Stimulated activated CD8-positive, alpha-beta memory T cell treated with anti-CD3 and anti-CD28 coated beads, Interleukin-7, amount 100 ng/mL, for 48 hours (primary cell): ENCODE measurements around the gene TAS2R39.
"Not testable (repeated sequence)": the region's sequence is repeated elsewhere in the genome, so short reads cannot be mapped to it uniquely, and the experiment has no call there.

ENCODE experiments used
- DNase-seq, 2 donors: peaks; one replicate each; pipeline ENCODE4 v3.0.0-alpha.2; 2020; ENCODE audit warnings: low read depth in 1 of 2; ENCODE audit errors: extremely low read depth in 1 of 2

TAS2R39 gene

DNA sequence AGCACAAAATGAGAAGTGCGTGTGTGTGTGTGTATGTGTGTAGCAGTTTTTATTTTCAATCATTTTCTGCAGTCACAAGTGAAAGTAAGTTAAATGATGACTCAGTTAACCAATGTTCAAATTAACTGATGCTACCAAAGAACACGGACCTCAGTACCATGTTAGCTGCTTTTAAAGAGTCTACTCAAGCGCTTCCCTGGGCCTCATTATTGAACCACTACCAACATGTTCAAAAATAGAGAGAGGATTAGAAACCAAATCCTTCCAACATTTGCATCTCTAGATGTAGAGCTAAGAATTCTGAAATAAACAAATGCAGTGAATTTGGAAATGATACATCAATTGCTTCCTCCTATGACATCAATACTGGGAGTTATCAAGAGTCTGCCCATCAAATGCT, at the start of gene TAS2R39:
TSS of gene TAS2R39 (plus strand) at position 396 of the 400 bp plus-strand sequence. CDS start at position 396, 0 bp downstream.
- DNase-seq, result no peak

DNA sequence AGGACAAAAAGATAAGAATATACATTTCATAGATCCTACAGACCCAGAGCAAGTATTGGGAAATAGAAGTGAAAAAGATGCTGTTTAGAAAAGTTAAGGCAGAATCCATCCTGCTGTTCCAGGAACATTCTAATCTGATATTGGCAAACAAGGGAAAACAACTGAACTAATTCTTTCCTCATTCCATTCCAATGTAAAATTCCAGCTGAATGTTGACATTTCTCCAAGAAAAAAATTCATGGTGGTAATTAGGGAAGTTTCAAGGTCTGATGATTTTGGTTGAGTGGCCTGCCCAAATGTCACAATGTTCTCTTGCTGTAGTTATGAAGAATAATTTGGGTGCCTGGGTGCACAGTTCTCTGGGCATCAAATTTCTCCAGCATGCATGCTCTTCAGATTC, 36.1 kb upstream of the TAS2R39 start:
- DNase-seq, result no peak

DNA sequence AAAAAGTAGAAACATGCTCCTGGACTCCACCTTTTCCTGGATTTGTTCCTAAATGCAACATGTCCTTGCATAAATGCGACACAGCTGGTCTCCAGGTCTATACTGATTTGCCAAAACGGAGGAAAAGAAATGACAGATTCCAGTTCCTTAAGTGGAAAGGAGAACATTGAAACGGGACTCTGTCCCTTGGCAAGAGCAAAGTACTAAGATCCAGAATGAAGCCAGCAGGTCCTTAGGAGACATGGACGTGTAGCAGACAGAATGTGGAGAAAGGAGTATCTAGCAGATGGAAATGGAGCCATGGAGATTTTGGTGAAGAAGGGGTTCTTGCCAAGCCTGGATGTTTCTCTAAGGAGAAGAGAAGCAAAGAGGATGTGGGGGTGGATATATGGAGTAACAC, 35.2 kb upstream of the TAS2R39 start:
- DNase-seq, result no peak

DNA sequence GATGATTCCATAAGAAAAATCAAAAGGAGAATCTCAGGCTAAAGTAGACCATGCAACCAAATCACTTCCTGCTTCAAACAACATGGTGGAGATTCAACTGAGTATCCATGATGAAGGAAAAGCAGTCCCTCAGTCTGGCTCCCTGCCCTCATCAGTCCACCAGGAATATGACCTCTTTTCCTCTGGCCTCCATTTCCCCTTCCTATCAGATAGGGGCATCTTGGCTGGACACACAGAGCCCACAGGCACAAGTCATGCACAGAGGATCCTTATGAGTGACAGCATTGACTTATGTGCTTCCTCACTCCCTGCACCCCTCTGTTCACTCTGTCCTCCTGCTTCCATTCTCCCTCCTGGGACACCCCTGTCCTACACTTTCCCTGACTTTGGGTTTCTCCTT, 34.6 kb upstream of the TAS2R39 start:
- no peak for DNase-seq

DNA sequence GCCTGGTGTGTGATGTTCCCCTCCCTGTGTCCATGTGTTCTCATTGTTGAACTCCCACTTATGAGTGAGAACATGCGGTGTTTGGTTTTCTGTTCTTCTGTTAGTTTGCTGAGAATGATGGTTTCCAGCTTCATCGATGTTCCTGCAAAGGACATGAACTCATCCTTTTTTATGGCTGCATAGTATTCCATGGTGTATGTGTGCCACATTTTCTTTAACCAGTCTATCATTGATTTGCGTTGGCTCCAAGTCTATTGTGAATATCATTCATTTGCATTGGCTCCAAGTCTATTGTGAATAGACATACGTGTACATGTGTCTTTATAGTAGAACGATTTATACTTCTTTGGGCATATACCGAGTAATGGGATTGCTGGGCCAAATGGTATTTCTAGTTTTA, 32.5 kb upstream of the TAS2R39 start:
- not testable (repeated sequence) for DNase-seq

DNA sequence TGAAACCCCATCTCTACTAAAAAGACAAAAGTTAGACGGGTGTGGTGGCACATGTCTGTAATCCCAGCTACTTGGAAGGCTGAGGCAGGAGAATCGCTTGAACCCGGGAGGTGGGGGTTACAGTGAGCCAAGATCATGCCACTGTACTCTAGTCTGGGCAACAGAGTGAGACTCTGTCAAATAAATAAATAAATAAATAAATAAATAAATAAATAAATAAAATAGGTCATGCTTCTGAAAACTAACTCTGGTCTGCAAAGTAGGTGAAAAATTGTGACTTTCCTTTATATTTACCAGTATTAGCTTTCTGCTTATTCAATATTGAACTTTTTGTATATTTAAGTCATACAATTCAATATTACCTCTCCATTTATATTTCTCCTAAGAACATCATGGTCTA, 24.6 kb upstream of the TAS2R39 start:
- not testable (repeated sequence) for DNase-seq

DNA sequence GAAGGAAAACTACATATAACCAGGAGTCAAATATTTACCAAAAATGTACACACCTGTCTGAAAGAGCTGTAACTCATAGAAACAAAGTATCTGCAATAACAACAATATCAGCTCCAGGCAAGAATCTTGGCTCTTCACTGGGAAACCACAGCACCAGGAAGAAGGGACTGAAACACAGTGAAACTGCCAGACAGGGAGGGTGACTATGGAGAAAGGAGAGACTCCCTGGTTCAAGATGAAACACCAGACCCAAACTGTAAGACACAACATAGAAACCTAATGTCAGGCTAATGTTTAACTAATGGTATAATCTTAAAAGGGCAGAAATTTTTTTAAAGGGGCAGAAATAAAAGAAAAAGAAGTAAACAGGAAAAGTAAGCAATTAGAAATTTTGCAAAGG, 11.5 kb upstream of the TAS2R39 start:
- DNase-seq, result no peak

DNA sequence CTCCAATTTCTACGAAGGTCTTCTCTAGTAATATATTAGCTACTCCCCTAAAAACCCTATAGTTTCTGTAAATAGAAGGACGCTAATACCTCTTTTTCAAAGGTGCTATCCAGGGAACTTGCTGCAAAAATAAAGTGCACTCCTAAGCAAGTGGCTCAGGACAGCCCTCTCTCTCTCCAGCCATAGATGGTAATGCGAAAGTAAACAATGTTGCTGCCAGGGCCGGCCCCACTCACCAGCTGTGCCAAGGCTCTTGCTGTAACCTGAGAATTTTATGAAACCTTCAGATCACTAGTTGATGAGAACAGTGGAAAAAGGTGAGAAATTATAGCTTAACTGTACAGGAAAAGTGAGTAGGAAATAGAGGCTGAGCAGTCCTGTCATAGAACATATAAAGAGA, 10.9 kb upstream of the TAS2R39 start:
- DNase-seq, result no peak

DNA sequence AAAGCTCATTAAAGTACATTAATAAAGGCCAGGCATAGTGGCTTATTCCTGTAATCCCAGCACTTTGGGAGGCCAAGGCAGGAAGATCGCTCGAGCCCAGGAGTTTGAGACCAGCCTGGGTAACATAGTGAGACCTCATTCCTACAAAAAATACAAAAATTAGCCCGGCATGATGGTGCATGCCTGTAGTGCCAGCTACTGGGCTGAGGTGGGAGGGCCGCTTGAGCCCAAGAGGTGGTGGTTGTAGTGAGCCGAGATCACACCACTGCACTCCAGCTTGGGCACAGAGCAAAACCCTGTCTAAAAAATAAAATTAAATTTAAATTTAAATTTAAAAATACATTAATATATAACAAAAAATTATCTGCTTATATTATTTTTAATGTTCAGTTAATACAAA, 7.1 kb upstream of the TAS2R39 start:
- DNase-seq, result no peak

DNA sequence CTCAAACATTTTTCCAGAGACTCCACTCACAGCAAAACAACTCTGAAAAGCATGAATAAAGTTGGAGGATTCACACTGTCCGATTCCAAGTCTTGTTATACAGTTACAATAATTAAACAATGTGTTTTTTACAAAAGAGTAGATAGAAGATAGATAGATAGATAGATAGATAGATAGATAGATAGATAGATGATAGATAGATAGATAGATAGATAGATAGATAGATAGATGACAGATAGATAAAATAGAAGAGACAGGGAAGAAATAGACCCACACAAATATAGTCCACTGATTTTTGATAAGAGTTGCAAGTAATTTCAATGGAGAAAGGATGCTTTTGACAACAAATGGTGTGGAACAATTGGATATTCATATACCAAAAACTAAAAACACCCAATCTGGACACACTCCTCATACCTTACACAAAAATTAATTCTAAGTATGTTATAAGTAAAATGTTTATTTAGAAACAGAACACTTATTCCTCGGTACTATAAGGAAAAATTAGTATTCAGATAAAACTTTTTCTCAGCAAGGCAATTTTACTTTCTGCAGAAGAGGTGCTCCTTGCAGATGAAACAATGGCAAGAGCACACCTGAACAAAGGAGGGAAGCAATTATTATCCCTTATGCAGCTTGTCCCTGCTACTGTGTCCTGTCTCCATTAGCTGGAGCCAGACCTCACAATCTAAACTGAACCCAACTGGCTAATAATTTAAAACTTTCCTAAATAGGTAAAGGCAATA, 5.7 kb upstream of the TAS2R39 start:
- DNase-seq, result no peak

DNA sequence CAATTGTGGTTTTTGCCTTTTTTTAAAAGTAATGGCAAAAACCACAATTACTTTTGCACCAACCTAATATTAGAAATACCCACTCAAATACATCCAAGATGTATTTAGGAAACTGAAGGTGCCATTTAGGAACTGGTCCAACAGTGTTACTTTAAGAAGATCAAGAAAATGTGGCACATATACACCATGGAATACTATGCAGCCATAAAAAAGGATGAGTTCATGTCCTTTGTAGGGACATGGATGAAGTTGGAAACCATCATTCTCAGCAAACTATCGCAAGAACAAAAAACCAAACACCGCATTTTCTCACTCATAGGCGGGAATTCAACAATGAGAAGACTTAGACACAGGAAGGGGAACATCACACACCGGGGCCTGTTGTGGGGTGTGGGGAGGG, 2.4 kb upstream of the TAS2R39 start:
- not testable (repeated sequence) for DNase-seq

DNA sequence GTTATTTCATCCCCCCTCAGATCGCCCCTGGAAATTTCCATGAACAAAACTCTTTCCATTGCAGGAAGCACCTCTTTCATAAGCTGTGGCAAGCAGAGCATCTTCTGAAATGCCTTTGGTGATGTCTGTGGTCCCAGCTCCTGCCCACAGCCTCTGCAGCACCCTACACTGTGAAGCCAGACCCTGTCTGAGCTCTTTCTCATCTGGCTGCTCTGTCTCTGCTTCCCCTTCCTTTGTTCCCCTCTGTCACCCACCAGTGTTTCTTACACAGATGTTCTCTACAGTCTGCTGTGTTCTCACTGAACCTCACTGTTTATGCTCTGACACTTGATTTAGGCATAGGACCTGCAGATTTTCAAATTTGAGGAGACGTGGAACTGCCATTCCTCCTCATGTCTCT, 1.9 kb upstream of the TAS2R39 start:
- no peak for DNase-seq

DNA sequence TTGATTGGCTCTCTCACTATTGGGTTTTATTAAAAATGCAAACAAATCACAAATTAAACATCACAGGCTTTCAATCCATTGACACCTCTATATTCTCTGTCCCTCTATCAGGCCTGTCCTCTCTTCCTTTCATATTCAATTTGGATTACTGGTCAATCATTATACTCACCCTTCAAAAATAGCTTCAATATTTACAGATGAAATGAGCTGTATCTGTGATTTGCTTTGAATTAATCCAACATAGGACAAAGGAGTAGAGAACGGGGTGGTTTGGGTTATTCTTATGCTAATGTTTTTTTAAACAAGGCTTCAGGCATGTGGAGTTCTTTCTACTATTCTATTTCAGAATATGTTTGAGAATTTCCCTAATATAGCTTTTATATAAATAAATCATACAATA, 2.3 kb downstream of the TAS2R39 start:
- no peak for DNase-seq

DNA sequence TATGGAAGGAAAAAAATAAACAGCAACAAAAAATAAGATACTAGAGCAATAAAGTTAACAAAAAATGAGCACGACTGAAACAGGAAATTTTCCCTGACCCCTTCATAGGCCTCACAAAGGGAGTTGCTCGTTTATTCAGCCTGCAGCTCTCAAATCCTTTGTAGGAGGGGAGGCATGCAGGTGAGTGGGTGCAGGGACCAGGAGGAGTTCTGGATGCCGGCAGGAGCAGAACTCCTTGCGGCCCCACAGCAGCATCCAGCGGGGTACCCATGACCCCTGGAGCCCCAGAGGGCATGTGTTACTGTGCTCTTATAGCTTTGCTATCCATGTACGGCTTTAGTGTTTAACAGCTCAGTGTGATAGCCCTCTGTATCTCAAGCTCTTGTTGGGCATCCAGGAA, 5.8 kb downstream of the TAS2R39 start:
- DNase-seq, result no peak

DNA sequence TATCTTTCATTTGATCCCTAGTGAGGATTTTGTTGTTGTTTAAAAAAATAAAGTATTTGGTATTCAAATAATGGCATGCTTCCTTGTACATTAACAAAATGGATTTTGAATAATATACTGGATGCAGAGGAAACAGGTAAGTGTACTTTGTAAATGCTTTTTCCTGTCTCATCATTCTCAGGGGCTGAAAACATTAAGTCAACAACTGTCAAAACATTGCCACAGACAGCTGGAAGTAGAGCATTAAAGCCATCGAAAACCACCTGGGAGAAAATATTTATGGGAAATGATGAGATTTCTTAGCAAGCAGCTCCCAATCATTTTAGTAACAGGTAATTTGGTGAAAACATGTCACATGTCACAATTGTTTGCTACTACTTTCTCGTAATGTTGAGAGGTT, 10.7 kb downstream of the TAS2R39 start:
- DNase-seq, result no peak

DNA sequence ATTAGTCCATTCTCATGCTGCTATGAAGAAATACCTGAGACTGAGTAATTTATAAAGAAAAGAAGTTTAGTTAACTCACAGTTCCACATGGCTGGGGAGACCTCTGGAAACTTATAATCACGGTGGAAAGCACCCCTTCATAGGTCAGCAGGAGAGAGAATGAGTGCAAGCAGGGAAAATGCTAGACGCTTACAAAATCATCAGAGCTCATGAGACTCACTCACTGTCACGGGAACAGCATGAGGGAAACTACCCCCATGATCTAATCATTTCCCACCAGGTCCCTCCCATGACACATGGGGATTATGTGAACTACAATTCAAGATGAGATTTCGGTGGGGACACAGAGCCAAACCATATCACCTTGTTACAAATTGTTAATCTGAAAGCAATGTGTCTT, 15.8 kb downstream of the TAS2R39 start:
- DNase-seq, result no peak

DNA sequence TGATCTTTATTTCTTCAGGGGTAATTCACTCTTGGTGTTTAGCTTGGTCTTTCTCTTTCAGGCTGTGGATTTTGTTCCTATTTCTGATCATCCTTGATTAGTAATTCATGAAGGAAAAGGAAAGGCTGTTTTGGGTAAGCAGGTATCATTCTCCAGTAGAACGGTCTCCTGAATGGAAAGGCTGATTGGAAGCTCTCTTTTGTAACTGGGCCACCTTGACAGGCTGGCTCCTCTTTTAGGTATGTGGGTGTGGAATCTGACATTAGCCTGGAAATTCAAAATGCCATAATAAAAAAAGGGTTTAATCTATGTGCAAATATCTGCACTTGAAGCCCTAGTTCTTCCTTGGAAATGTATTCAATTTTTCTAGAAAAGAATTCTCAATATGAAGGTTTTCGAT, 18.9 kb downstream of the TAS2R39 start:
- DNase-seq, result no peak

DNA sequence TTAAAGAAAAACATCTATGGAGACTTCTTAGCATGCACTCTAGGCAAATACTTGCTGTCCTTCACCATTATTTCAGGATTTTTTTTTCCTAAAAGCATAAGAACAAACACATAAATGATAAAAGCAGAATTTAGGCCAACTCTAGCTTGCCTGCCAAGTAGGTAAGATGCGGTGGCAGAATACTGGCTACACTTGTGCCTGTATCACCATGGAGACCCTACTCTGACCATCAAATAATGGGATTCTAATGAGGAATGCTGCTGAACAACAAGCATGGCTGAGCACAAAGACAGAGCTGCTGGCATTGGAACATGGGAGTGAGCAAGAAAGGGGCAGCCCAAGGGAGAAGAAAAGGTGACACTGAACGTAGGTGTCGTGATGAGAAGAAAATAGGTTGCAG, 20.2 kb downstream of the TAS2R39 start:
- DNase-seq, result no peak

DNA sequence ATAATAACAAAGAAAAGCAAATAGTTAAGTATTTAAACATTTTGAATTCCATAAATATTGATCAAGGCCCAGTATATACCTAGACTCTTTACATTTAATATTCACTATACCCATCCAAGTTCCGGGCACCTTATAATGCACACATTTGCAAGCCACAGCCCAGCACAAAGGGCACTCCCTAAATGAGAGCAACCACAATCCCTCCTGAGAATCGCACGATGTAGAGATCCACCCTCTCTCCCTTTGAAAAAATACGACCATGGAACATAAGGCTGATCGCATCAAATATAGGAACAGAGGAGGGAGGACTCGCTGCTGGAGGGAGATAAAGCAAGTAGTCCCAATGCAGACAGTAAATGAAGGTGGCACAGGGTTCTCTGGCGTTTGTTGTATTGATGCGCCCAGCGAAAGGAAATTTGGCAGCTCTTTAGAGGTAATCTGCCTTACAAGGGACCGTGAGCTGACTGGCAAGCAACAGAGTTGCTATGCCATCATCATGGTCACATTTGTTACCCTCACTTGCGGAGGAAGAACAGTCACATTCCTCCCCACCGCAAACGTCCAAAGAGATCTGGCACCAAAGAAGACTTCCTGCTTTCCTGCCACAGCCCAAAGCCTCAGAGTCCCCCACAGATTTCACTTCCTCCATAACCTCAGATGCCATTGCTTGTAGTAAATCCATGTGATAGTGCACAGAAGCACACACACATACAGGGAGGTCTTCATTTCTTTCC, 22.5 kb downstream of the TAS2R39 start:
- peak in 1 of 2 donors; percentile 3 for DNase-seq

DNA sequence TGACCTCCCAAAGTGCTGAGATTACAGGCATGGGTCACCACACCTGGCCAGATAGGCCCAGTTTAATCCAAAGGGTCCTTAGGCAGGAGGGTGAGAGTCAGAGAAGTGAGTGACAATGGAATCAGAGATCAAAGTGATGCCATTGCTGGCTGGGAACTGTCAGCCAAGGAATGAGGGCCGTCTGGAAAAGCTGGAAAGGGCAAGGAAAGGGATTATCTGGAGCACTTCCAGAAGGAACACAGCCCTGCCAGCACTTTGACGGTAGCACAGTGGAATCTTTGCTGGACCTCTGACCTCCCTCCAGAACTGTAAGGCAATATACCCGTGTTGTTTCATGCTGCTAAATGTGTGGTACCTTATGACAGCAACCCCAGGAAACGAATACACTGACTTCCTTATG, 27.3 kb downstream of the TAS2R39 start:
- no peak for DNase-seq

DNA sequence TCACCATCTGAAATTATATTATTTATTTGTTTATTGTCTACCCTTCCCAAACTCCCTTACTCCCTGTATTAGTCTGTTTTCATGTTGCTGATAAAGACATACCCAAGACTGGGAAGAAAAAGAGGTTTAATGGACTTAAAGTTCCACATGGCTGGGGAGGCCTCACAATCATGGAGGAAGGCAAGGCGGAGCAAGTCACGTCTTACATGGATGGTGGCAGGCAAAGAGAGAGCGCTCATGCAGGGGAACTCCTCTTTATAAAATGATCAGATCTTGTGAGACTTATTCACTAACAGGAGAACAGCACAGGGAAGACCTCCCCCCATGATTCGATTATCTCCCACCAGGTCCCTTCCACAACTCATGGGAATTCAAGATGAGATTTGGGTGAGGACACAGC, 30.3 kb downstream of the TAS2R39 start:
- DNase-seq, result not testable (repeated sequence)
